Urothelium cell line (cell line): Measurements from ENCODE around the gene TMX4.
"Not testable (repeated sequence)": the region's sequence is repeated elsewhere in the genome, so short reads cannot be mapped to it uniquely, and the experiment has no call there.

Experiments used
- DNase-seq: peaks from one replicate; pipeline ENCODE4 v3.0.0; 2011; ENCODE audit warnings: low spot score, mixed read lengths
- FAIRE-seq: peaks from 2 replicates; lab custom pipeline; 2011; peaks lifted over from hg19 to GRCh38; lab: Jason Lieb, UNC

TMX4 gene

GRCh38 chr20:7974785-7975435 is 44.7 kb downstream of the TMX4 start:
- FAIRE-seq, result no peak
- DNase-seq, result no peak

DNA sequence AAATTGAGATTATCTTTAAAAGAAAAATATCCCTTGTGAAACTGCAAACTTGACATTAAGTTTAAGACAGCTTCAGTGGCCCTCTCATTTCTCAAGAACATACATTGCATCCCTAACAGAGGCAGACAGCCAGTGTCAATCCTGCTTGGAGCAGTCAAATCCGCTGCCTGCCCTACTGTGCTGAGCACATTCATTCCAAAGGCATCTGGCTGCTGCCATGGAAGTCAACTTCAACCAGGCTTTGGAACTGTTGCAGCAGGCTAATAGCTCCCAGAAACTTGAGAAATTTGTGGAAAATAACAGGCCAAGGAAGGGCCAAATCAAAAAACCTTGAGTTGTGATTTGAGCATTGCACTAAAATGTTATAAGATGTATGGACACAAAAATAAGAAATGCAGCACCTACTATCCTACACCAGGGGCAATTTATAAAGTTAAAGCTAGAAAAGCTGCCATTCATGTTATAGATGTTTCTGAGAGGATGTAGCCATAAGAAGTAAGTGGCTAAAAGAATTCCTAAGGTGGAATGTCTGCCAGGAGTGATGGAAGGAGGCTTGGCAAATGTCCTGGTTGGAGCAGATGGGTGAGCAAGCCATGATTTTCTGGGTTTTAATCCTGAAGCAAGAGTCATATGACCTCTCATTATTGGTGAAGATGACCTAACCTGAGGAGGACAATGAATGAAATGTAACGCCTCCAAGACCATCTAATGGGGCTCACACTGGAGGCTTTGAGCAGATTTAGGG is 47.9 kb downstream of the TMX4 start:
- no peak for FAIRE-seq
- no peak for DNase-seq

DNA sequence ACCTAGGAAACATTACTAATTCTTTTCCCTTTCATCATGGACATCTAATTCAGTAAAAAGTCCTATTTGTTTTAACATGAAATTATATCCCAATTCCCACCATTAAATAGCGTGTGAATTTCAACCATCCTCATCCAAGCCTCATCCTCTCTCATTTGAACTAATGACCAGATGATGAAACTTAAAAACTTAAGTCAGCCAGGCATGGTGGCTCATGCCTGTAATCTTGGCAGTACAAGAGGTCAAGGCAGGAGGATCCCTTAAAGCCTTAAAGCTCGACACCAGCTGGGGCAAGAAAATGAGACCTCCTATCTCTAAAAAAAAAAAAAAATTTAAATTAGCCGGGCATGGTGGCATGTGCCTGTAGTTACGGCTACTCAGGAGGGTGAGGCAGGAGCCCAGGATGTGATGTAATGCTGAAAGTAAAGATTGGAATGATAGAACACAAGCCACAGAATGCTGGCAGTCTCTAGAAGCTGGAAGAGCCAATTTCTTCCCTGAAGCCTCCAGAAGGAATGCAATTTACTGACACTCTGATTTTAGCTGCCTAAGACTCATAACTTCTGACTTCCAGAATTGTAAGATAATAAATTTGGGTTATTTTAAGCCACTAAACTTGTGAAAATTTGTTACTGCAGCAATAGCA is 52.2 kb downstream of the TMX4 start:
- DNase-seq (peak; percentile 34), FAIRE-seq (no peak)

GRCh38 chr20:7966176-7966575 is 53.4 kb downstream of the TMX4 start:
- FAIRE-seq (no peak), DNase-seq (no peak)

GRCh38 chr20:7959484-7959883 is 60.1 kb downstream of the TMX4 start:
- DNase-seq (no peak), FAIRE-seq (no peak)

DNA sequence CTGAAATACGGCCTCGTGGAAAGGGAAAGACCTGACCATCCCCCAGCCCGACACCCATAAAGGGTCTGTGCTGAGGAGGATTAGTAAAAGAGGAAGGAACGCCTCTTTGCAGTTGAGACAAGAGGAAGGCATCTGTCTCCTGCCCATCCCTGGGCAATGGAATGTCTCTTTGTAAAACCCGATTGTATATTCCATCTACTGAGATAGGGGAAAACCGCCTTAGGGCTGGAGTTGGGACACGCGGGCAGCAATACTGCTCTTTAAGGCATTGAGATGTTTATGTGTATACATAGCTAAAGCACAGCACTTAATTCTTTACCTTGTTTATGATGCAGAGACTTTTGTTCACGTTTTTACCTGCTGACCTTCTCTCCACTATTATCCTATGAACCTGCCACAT is 63.0 kb downstream of the TMX4 start:
- DNase-seq, FAIRE-seq: not testable (repeated sequence)

DNA sequence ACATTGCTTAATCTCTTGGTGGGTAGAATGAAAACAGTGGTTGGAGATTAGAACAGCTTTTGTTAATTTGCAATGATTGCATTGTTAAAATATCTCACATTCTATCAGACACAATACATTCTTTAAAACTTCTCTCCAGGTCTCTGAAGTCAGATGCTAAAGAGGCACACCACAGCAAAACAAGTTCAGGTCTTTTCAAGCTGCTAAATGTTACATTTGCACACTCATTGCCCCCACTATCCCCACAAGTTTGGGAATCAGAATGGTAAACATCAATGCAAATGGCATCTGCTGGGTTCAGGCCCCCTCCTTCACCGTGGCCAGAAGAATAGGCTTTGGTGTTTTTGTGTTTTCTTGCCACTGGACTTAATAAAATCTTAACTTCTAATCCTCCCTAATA is 69.2 kb downstream of the TMX4 start:
- FAIRE-seq (no peak), DNase-seq (no peak)

DNA sequence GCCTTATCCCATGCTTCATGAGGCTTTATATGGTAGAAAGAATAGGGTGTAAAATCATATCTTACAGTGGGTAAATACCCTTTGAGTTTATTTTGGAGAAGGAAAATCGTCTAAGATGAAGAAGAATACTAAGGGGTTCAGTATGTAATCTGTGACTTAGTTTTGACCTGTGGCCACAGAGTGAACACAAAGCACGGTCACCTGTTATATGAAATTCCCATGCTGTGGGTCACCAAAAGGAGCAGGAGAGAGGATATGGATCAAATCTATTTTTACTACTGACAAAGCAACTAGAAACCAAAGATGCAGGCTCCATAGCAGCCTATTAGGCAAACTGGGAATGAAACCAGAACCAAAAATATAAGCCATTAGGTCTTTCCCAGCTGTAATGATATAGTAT is 75.7 kb downstream of the TMX4 start:
- DNase-seq (no peak), FAIRE-seq (no peak)

DNA sequence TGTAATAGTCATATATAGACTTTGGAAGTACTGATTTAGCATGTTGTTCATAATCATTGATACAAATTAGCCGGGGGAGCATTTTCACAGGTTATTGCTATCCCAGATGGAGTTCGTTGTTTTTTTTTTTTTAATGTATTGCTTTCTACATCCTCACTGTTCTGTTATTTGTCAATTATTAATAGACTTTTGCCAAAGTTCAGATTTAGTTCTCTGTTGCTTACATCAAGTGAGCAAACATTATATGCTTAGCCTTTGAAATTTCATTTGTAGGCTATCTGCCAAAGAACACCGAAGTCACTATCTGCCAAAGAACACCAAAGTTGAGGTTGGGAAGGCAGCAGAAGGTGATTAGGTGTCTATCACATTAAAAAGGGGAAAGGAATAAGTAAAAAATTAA is 79.2 kb downstream of the TMX4 start, which contains the start of gene HAO1:
Gene HAO1 (minus strand): TSS at position 118 of the 400 bp plus-strand sequence. CDS start 36 bp downstream, at position 82.
- no peak for FAIRE-seq
- DNase-seq, result no peak

DNA sequence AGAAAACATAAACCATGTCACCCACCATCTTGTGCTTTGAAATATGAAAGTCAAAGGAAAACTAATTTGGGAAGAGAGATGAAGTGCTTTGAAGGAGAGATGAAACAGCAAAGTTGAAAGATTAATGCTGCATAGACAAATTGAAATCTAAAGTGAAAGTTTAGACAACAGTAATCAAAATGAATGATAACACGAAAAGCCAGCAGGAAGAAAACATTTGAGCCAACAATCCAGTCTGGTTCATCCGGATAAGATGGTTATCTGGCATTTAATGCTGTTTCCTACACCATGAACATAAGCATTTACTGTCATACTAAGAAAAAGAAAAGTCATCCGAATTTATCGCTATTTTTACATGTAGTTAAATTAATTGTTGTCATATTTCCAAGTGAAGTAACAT is 79.9 kb downstream of the TMX4 start:
- no peak for FAIRE-seq

GRCh38 chr20:7938058-7938457 is 81.5 kb downstream of the TMX4 start:
- no peak for DNase-seq
- no peak for FAIRE-seq

More for the DNA sequence above, 79.9 kb downstream of the TMX4 start:
- DNase-seq, result no peak

GRCh38 chr20:7937328-7937727 is 82.2 kb downstream of the TMX4 start:
- DNase-seq, result no peak
- FAIRE-seq, result no peak

DNA sequence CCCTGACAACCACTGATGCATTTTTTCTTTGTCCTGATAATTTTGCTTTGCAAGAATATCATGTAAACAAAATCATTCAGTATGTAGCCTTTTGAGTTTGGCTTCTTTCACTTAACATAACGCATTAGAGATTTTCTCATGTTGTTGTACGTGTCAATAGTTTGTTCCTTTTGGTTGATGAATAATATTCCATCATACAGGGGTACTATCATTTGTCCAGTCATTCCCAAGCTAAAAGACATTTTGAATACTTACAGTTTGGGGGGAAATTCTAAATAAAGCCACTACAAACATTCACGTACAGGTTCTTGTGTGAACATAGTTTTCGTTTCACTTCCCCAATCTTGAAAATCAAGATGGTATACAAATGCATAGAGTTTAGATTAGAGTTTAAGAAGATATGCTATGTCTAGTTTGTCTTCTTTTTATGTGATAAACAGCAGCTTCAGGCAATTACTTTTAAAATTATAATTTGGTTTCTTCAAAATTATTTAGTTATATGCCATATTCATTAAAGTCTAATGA is 84.5 kb downstream of the TMX4 start:
- DNase-seq (no peak), FAIRE-seq (no peak)

DNA sequence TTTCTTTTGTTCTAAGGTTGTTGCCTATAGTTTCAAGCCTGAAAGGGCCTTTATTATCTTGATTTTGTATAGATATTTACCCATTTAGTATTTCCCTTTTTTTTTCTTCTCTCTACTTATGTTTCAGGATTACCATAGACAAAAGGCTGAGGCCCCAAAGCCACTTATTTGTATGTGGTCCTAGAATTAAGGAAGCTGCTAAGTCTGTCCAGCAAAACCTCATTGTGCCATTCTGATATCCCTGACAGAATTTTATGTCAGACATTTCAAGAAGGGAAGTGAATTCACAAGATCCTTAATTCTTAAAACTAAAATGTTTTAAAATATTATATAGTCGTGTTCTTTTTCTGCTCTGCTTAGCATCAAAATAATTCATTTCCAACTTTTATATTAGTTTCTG is 86.2 kb downstream of the TMX4 start:
- no peak for FAIRE-seq
- no peak for DNase-seq

DNA sequence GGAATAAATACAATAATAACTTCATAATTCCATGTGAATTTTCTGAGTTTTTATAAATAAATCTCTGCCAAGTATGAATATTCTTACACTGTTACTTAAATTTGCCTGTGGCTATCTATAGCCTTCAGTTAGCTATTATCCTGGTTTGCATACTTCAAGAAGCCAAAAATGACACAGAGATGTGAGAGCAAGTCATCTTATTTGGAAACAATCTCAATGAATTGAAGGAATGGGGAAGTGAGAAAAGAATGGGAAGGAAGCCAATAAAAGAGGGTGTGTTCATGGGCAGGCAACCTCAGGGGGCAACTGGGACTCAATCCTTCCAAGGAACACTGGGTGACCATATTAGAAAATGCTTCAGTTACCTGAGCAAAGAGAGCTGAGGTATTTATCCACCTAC is 89.2 kb downstream of the TMX4 start:
- FAIRE-seq (no peak), DNase-seq (no peak)
